CD4-positive, alpha-beta memory T cell (primary cell): Measurements from ENCODE around the gene FOXC1. TPM values are rescaled to one million over a fixed set of nuclear protein-coding genes. Genes with fewer than 3 reads are reported as not detected.
A peak's percentile ranks its signal among the peaks of the same experiment; 100 is the strongest.

Source experiments
- CTCF ChIA-PET: fragments of 350-600 bp; sonication (Branson Sonifier 250); formaldehyde crosslinking; loops from one replicate; lab custom pipeline; 2021; ENCODE audit warnings: inconsistent platforms; ENCODE audit not compliant: partially characterized antibody; lab: Charles Lee
- POLR2A ChIA-PET: fragments of 350-600 bp; sonication (Branson Sonifier 250); formaldehyde crosslinking; loops from one replicate; lab custom pipeline; 2021; ENCODE audit not compliant: partially characterized antibody; lab: Charles Lee
- DNase-seq, 5 donors: peaks; one replicate each; pipeline versions ENCODE4 v3.0.0 to v3.0.0-alpha.2; 2020 to 2022; ENCODE audit warnings: mixed read lengths in 1 of 5
- H3K27ac ChIP-seq: one replicate; pipeline ENCODE4 v1.7.0; 2013; ENCODE audit warnings: low read depth, low read length
- H3K27me3 ChIP-seq: 2 replicates; pipeline ENCODE4 v1.7.0; 2013; ENCODE audit warnings: mild to moderate bottlenecking, low read length, moderate library complexity; ENCODE audit not compliant: insufficient read depth
- H3K36me3 ChIP-seq: 2 replicates; pipeline ENCODE4 v1.7.0; 2013; ENCODE audit warnings: mild to moderate bottlenecking, low read length, moderate library complexity; ENCODE audit not compliant: insufficient read depth
- H3K4me1 ChIP-seq: 2 replicates; pipeline ENCODE4 v1.7.0; 2013; ENCODE audit warnings: mild to moderate bottlenecking, low read length, moderate library complexity; ENCODE audit not compliant: insufficient read depth
- H3K4me3 ChIP-seq, 2 donors: one replicate each; pipeline ENCODE4 v1.7.0; 2013; ENCODE audit warnings: low read length in 2 of 2, mild to moderate bottlenecking in 1 of 2
- H3K9me3 ChIP-seq, 2 donors: one replicate each; pipeline ENCODE4 v1.7.0; 2013; ENCODE audit warnings: low read length in 2 of 2, control low read depth in 1 of 2; ENCODE audit not compliant: control insufficient read depth in 1 of 2
- H3K27ac Mint-ChIP-seq, 7 donors: one replicate each; pipeline ENCODE4 v1.8.0; 2020 to 2021; ENCODE audit warnings: mixed read lengths in 7 of 7, mild to moderate bottlenecking in 6 of 7, inconsistent platforms in 3 of 7, moderate library complexity in 3 of 7
- H3K27me3 Mint-ChIP-seq, 2 donors: one replicate each; pipeline ENCODE4 v1.8.0; 2020 to 2021; ENCODE audit warnings: mixed read lengths in 2 of 2
- H3K36me3 Mint-ChIP-seq, 2 donors: one replicate each; pipeline ENCODE4 v1.8.0; 2020 to 2021; ENCODE audit warnings: mixed read lengths in 2 of 2, inconsistent platforms in 1 of 2, mild to moderate bottlenecking in 1 of 2
- H3K4me1 Mint-ChIP-seq, 4 donors: one replicate each; pipeline ENCODE4 v1.8.0; 2020 to 2021; ENCODE audit warnings: mixed read lengths in 4 of 4, mild to moderate bottlenecking in 1 of 4
- H3K4me3 Mint-ChIP-seq, 8 donors: one replicate each; pipeline ENCODE4 v1.8.0; 2020 to 2021; ENCODE audit warnings: mixed read lengths in 8 of 8, mild to moderate bottlenecking in 7 of 8, moderate library complexity in 6 of 8, inconsistent platforms in 3 of 8
- H3K9me3 Mint-ChIP-seq, 8 donors: one replicate each; pipeline ENCODE4 v1.8.0; 2020 to 2021; ENCODE audit warnings: mixed read lengths in 8 of 8, mild to moderate bottlenecking in 5 of 8, inconsistent platforms in 3 of 8, moderate library complexity in 1 of 8
- intact Hi-C: fragments of 100-400 bp; cut with micrococcal nuclease; formaldehyde crosslinking; loops from one replicate; pipeline ENCODE4 v1.15.1; 2023
- polyA plus RNA-seq, 2 donors: library from polyadenylated mRNA; unstranded; fragments of 300-500 nt; fragmentation: Illumina TruSeq; gene quantifications; one replicate each; pipeline ENCODE4 v1.2.3, GENCODE V29; 2021
- total RNA-seq, 2 experiments: library from RNA; stranded (reverse); gene quantifications; one replicate each; pipeline ENCODE4 v1.2.3, GENCODE V29; 2021

Gene FOXC1
- total and polyA plus RNA-seq, 4 experiments from 2014 or later, result not detected

GRCh38 chr6:1612299-1612973 is 2.7 kb downstream of the FOXC1 start:
- Histone ChIP-seq H3K27me3 (peaks cover 42% of the 10 kb centered on the region), H3K27ac (no peak overlapping the region), H3K9me3 (no peaks in the 10 kb centered on the region), H3K36me3 (no peaks in the 10 kb centered on the region), H3K4me3 (no peak overlapping the region), H3K4me1 (peaks cover 33% of the 10 kb centered on the region)
- Mint-ChIP-seq H3K27ac (peak overlapping the region in 3 of 7 donors; percentile 60 to 70 (median 63)), H3K4me1 (peaks cover 16 to 46% (median 25%) of the 10 kb centered on the region in 4 donors), H3K36me3 (peaks cover 0 to 4% of the 10 kb centered on the region in 2 donors), H3K27me3 (peaks cover 48 to 53% of the 10 kb centered on the region in 2 donors), H3K9me3 (peaks cover 0 to 5% (median 0%) of the 10 kb centered on the region in 8 donors), H3K4me3 (peak overlapping the region; percentile 76 to 94 (median 87))
- no peak for DNase-seq
- intact Hi-C loops, result no loop called here
- POLR2A ChIA-PET, result no interaction called here
- CTCF ChIA-PET, result interaction anchor here (1.0 to 2.1 kb wide), 4 partner anchors 16 to 1153 kb away, joined by 3 to 7 read pairs (median 4); partner anchors contain the start of gene WRNIP1

GRCh38 chr6:1612974-1613306 is 3.2 kb downstream of the FOXC1 start:
- DNase-seq, result no peak
- H3K36me3 Mint-ChIP-seq, result peaks cover 0 to 4% of the 10 kb centered on the region in 2 donors
- Histone ChIP-seq H3K27me3 (peaks cover 41% of the 10 kb centered on the region), H3K9me3 (no peaks in the 10 kb centered on the region), H3K27ac (no peak overlapping the region), H3K4me3 (no peak overlapping the region), H3K4me1 (peaks cover 28% of the 10 kb centered on the region), H3K36me3 (no peaks in the 10 kb centered on the region)
- peaks cover 0 to 5% (median 0%) of the 10 kb centered on the region in 8 donors for H3K9me3 Mint-ChIP-seq
- POLR2A ChIA-PET, result no interaction called here
- intact Hi-C loops, result no loop called here
- H3K27me3 Mint-ChIP-seq, result peaks cover 49 to 53% of the 10 kb centered on the region in 2 donors
- H3K4me3 Mint-ChIP-seq, result peak overlapping the region in 3 of 8 donors; percentile 24 to 52 (median 50)
- peak overlapping the region in 1 of 7 donors; percentile 25 for H3K27ac Mint-ChIP-seq
- CTCF ChIA-PET, result interaction anchor here (1.6 to 2.1 kb wide), 2 partner anchors 16 to 491 kb away, joined by 5 to 7 read pairs; no protein-coding TSS in a partner anchor
- H3K4me1 Mint-ChIP-seq, result peaks cover 13 to 40% (median 21%) of the 10 kb centered on the region in 4 donors

GRCh38 chr6:1613346-1613687 is 3.6 kb downstream of the FOXC1 start:
- peaks cover 25% of the 10 kb centered on the region for H3K4me1 ChIP-seq
- H3K9me3 Mint-ChIP-seq, result peaks cover 0 to 5% (median 0%) of the 10 kb centered on the region in 8 donors
- intact Hi-C loops, result no loop called here
- no peak overlapping the region for H3K27ac ChIP-seq
- no peak for DNase-seq
- CTCF ChIA-PET, result interaction anchor here (2.1 kb wide), 1 partner anchor 491 kb away, joined by 7 read pairs; no protein-coding TSS in a partner anchor
- peaks cover 0 to 4% of the 10 kb centered on the region in 2 donors for H3K36me3 Mint-ChIP-seq
- H3K4me1 Mint-ChIP-seq, result peaks cover 11 to 37% (median 19%) of the 10 kb centered on the region in 4 donors
- H3K4me3 ChIP-seq, result no peak overlapping the region
- H3K9me3 ChIP-seq, result no peaks in the 10 kb centered on the region
- H3K4me3 Mint-ChIP-seq, result peak overlapping the region in 5 of 8 donors; percentile 16 to 58 (median 50)
- peaks cover 47 to 55% of the 10 kb centered on the region in 2 donors for H3K27me3 Mint-ChIP-seq
- POLR2A ChIA-PET, result no interaction called here
- no peaks in the 10 kb centered on the region for H3K36me3 ChIP-seq
- peak overlapping the region in 1 of 7 donors; percentile 25 for H3K27ac Mint-ChIP-seq
- peaks cover 37% of the 10 kb centered on the region for H3K27me3 ChIP-seq

GRCh38 chr6:1613688-1614447 is 4.2 kb downstream of the FOXC1 start:
- peaks cover 34% of the 10 kb centered on the region for H3K27me3 ChIP-seq
- peaks cover 21% of the 10 kb centered on the region for H3K4me1 ChIP-seq
- ChIA-PET POLR2A (no interaction called here), CTCF (interaction anchor here (0.9 to 1.3 kb wide), 3 partner anchors 8 to 1021 kb away, joined by 3 read pairs; no protein-coding TSS in a partner anchor)
- intact Hi-C loops, result no loop called here
- no peak overlapping the region for H3K27ac ChIP-seq
- Mint-ChIP-seq H3K4me1 (peaks cover 7 to 31% (median 15%) of the 10 kb centered on the region in 4 donors), H3K36me3 (peaks cover 0 to 4% of the 10 kb centered on the region in 2 donors), H3K27ac (peak overlapping the region in 1 of 7 donors; percentile 25), H3K9me3 (peaks cover 0 to 5% (median 0%) of the 10 kb centered on the region in 8 donors), H3K27me3 (peaks cover 47 to 53% of the 10 kb centered on the region in 2 donors), H3K4me3 (peak overlapping the region in 6 of 8 donors; percentile 16 to 58 (median 38))
- no peak overlapping the region for H3K4me3 ChIP-seq
- DNase-seq, result no peak
- H3K9me3 ChIP-seq, result no peaks in the 10 kb centered on the region
- H3K36me3 ChIP-seq, result no peaks in the 10 kb centered on the region

- no peak overlapping the region for H3K4me3 ChIP-seq
- Mint-ChIP-seq H3K4me1 (peaks cover 6 to 28% (median 14%) of the 10 kb centered on the region in 4 donors), H3K4me3 (no peak overlapping the region), H3K27me3 (peaks cover 45 to 53% of the 10 kb centered on the region in 2 donors), H3K27ac (no peak overlapping the region), H3K9me3 (peaks cover 0 to 5% (median 0%) of the 10 kb centered on the region in 8 donors), H3K36me3 (peaks cover 0 to 4% of the 10 kb centered on the region in 2 donors)
- H3K9me3 ChIP-seq, result no peaks in the 10 kb centered on the region
- CTCF ChIA-PET, result interaction anchor here (0.6 to 1.3 kb wide), 4 partner anchors 9 to 1020 kb away, joined by 3 read pairs; no protein-coding TSS in a partner anchor
- no peaks in the 10 kb centered on the region for H3K36me3 ChIP-seq
- DNase-seq, result peak in 2 of 5 donors; percentile 10 to 13
- POLR2A ChIA-PET, result no interaction called here
- no peak overlapping the region for H3K27ac ChIP-seq
- peaks cover 34% of the 10 kb centered on the region for H3K27me3 ChIP-seq
- intact Hi-C loops, result no loop called here
- peaks cover 21% of the 10 kb centered on the region for H3K4me1 ChIP-seq
These were observed 4.9 kb downstream of the FOXC1 start for GRCh38 chr6:1614448-1615150.

- peaks cover 45 to 53% of the 10 kb centered on the region in 2 donors for H3K27me3 Mint-ChIP-seq
- no peak overlapping the region for H3K27ac Mint-ChIP-seq
- peaks cover 0 to 5% (median 0%) of the 10 kb centered on the region in 8 donors for H3K9me3 Mint-ChIP-seq
- no peak for DNase-seq
- Histone ChIP-seq H3K27ac (no peak overlapping the region), H3K36me3 (no peaks in the 10 kb centered on the region), H3K9me3 (no peaks in the 10 kb centered on the region), H3K4me3 (no peak overlapping the region), H3K27me3 (peaks cover 34% of the 10 kb centered on the region), H3K4me1 (peaks cover 21% of the 10 kb centered on the region)
- intact Hi-C loops, result no loop called here
- ChIA-PET CTCF (interaction anchor here (0.6 to 1.3 kb wide), 5 partner anchors 9 to 738 kb away, joined by 3 read pairs; no protein-coding TSS in a partner anchor), POLR2A (no interaction called here)
- peaks cover 0 to 4% of the 10 kb centered on the region in 2 donors for H3K36me3 Mint-ChIP-seq
- H3K4me1 Mint-ChIP-seq, result peaks cover 6 to 28% (median 14%) of the 10 kb centered on the region in 4 donors
- no peak overlapping the region for H3K4me3 Mint-ChIP-seq
These were observed 5.6 kb downstream of the FOXC1 start for GRCh38 chr6:1615151-1615852.
